GM12801 (cell line): ENCODE data around the gene NR3C2.

Experiments used
- TF ChIP-seq, protein P1 (sequence below): IDR thresholded peaks from one replicate; pipeline ENCODE4 v1.5.1; 2011; ENCODE audit warnings: control low read depth; ENCODE audit not compliant: insufficient read length; ENCODE audit errors: extremely low read depth

The NR3C2 gene

DNA sequence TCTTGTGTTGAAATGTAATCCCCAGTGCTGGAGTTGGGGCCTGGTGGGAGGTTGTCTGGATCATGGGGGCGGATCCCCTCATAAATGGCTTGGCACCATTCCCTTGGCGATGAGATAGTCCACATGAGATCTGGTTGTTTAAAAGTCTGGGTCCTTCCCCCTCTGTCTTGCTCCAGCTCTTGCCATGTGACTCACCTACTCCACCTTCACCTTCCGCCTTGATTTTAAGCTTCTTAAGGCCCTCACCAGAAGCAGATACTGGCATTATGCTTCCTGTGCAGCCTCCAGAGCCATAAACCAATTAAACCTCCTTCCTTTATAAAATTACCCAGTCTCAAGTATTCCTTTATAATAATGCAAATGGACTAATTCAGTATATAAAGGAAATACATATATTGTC, 111.5 kb downstream of the NR3C2 start:
- TF ChIP-seq, protein P1, sequence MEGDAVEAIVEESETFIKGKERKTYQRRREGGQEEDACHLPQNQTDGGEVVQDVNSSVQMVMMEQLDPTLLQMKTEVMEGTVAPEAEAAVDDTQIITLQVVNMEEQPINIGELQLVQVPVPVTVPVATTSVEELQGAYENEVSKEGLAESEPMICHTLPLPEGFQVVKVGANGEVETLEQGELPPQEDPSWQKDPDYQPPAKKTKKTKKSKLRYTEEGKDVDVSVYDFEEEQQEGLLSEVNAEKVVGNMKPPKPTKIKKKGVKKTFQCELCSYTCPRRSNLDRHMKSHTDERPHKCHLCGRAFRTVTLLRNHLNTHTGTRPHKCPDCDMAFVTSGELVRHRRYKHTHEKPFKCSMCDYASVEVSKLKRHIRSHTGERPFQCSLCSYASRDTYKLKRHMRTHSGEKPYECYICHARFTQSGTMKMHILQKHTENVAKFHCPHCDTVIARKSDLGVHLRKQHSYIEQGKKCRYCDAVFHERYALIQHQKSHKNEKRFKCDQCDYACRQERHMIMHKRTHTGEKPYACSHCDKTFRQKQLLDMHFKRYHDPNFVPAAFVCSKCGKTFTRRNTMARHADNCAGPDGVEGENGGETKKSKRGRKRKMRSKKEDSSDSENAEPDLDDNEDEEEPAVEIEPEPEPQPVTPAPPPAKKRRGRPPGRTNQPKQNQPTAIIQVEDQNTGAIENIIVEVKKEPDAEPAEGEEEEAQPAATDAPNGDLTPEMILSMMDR, result no peak

DNA sequence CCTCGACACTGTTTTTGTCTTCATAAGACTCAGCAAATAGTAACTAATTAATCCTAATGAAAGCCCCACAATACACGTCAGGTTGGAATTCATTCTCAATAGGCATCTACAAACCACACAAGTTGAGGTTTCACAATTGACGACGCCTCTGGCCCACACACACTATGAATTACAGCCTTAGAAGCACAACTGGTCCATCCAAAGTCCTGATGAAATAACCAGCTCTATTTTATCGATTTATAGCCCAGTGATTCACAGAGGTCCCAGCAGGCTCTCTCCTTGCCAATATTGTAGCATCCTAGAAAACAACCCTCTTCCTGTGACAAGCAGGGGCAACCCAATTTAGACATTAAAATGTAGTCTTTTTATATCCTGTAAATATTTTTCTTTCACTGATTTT, 112.1 kb downstream of the NR3C2 start:
- TF ChIP-seq, protein P1, result no peak

DNA sequence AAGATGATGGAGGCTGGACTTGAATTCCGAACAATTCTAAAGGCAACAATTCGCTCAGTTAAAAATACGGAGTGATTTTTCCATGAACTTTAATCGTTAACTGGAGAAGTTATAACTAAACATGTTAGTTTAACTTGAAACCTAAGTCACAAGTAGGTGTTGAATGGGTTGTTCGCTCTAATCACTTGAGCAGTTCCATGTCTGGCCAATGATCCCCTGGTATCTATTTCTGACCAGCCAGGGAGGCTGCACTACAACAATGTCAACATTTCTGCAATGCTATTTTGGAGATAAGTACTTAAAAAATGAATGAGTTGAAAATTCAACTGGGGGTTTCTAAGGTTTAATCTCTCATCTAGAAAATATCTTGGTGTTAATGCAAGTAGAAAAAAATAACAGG, 112.5 kb downstream of the NR3C2 start:
- TF ChIP-seq, protein P1, result no peak

DNA sequence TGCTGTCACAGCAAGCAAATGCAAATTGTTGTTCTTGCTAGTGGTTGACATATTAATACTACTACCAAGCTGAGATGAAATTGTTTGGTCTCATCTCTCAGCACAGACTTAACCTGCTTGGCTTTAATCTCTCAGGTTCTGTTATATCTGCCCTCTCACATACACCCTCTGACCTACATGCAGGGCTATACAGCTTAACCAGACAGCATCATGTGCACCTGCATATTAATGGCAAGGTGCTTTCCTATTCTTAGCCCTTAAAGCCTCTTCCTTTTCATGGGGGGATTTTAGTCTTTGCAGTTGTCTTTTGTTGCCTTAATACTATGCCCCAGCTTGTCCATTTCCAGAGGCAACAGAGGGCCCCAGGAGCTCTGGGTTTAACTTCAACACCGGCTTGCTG, 114.5 kb downstream of the NR3C2 start:
- TF ChIP-seq, protein P1, result no peak

DNA sequence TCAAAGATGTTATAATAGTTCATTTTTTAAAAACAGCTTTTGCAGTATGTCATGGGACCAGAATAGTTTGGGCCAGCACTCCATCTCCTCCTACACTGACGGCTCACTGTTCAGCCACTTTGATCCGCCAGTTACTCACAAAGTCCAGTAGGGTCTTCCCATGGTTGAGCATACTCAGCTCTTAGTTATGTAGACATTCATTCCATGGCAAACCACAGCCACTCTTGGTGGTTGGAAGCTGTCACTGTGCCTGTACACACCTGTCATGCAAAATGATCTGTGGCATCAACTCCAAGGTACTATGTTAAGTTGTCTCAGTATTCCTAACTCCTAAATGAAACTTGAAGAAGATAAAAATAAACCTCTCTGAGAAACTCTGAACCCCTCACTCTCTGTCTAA, 127.2 kb downstream of the NR3C2 start:
- TF ChIP-seq, protein P1, result no peak

DNA sequence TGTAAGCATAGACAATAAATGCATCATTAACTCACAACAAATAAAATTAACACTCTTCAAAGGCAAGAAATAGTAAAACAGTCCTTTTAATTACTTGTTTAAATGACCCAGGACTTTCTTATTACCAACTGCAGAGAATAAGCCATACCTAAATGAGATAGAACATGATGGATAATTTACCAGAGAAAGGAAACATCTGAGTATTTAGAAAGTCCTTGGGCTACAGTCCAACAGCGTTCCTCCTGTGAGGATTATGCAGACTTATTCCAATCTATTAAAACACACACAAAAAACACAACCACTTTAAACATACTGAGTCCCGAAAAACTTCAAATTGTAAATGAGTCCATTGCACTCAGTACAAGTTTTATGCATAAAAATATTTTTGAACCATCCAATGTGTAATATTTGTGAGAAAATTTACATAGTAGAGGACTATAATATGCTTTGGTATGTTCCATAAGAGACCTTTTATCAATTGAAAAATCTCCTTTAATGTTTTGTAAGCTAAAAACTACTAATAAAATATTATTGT, 129.2 kb downstream of the NR3C2 start:
- TF ChIP-seq, protein P1, result no peak

DNA sequence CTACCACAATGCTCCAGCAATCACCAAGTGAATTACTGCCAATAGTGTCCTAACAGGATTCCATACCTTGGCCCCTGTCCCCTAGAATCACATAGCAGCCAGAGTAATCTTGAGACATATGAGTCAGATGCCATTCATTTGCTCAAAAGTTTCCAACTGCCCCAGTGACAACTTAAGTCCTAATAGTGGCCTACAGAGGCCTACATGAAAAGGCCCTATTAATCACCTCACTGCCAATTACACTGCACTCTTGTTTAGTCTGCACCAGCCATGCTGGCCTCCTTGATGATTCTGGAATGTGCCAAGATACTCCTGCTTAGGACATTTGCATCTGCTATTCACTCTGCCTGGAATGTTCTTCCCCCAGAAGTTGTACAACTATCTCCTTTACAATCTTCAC, 130.7 kb downstream of the NR3C2 start:
- TF ChIP-seq, protein P1, result no peak

DNA sequence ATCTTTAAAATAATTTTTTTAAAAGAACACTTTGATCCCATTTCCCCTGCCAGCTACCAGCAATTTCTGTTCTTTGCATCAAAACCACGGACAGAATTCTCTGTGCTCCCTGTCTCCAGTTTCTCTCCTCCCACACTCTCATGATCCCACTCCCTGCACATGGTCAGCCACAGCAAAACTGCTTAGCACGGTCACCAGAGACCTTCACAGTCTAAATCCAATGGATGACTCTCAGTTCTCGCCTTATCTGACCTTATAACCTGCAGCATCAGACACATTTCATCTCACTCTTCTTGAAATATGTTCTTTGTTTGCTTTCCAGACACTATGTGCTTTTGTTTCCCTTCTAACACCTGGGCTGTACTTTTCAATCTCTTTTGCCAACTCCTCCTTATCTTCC, 131.5 kb downstream of the NR3C2 start:
- TF ChIP-seq, protein P1, result no peak
